Vagina (tissue), 2 donors: Measurements from ENCODE around the gene LTK. TPM values are rescaled to one million over a fixed set of nuclear protein-coding genes. Genes with fewer than 3 reads are reported as not detected.
"Not testable (repeated sequence)": the region's sequence is repeated elsewhere in the genome, so short reads cannot be mapped to it uniquely, and the experiment has no call there.

ENCODE experiments used
- DNase-seq, 2 donors: peaks; one replicate each; pipeline ENCODE4 v3.0.0-alpha.2; 2017; ENCODE audit errors: extremely low spot score in 2 of 2
- H3K27ac ChIP-seq: fragments of 200-600 bp; sonication (generic); one replicate; pipeline ENCODE4 v1.5.1; 2019
- H3K27me3 ChIP-seq: fragments of 200-600 bp; sonication (generic); one replicate; pipeline ENCODE4 v1.5.1; 2019
- H3K36me3 ChIP-seq, 2 donors: fragments of 200-600 bp; sonication (generic); one replicate each; pipeline ENCODE4 v1.5.1; 2017 to 2019
- H3K4me1 ChIP-seq: fragments of 200-600 bp; sonication (generic); one replicate; pipeline ENCODE4 v1.5.1; 2019
- H3K4me3 ChIP-seq, 2 donors: fragments of 200-600 bp; sonication (generic); 1 replicate in 1 of 2; 2 replicates in 1 of 2; pipeline ENCODE4 v1.5.1; 2016 to 2019
- H3K9me3 ChIP-seq: fragments of 200-600 bp; sonication (generic); one replicate; pipeline ENCODE4 v1.5.1; 2019
- CTCF ChIP-seq, 3 experiments: fragments of 450-650 bp in 2 of 3; fragments of 200-600 bp in 1 of 3; sonication (generic) in 1 of 3; IDR thresholded peaks; one replicate each; pipeline ENCODE4 v1.5.1; 2017 to 2019; ENCODE audit warnings: antibody characterized with exemption in 3 of 3, mild to moderate bottlenecking in 2 of 3, moderate library complexity in 2 of 3
- POLR2A ChIP-seq, 2 donors: fragments of 450-650 bp; IDR thresholded peaks; one replicate each; pipeline ENCODE4 v1.6.1; 2017; ENCODE audit warnings: antibody characterized with exemption in 2 of 2, mild to moderate bottlenecking in 2 of 2, moderate library complexity in 2 of 2
- POLR2AphosphoS5 ChIP-seq, 2 donors: sonication (generic); formaldehyde crosslinking; IDR thresholded peaks; one replicate each; pipeline ENCODE4 v1.9.0; 2017; ENCODE audit warnings: antibody characterized with exemption in 2 of 2, mild to moderate bottlenecking in 2 of 2, low read depth in 1 of 2; ENCODE audit not compliant: insufficient read depth in 1 of 2
- intact Hi-C: fragments of 100-400 bp; cut with DNase I; formaldehyde crosslinking; loops from one replicate; pipeline ENCODE4 v1.15.1; 2023
- total RNA-seq: library from RNA; depleted of rRNA; stranded (reverse); fragments of >200 nt; gene quantifications from one replicate; pipeline ENCODE4 v1.2.3, GENCODE V29; 2016

Gene LTK
- total RNA-seq, 1 donor from 2014 or later: 1.5 TPM

DNA sequence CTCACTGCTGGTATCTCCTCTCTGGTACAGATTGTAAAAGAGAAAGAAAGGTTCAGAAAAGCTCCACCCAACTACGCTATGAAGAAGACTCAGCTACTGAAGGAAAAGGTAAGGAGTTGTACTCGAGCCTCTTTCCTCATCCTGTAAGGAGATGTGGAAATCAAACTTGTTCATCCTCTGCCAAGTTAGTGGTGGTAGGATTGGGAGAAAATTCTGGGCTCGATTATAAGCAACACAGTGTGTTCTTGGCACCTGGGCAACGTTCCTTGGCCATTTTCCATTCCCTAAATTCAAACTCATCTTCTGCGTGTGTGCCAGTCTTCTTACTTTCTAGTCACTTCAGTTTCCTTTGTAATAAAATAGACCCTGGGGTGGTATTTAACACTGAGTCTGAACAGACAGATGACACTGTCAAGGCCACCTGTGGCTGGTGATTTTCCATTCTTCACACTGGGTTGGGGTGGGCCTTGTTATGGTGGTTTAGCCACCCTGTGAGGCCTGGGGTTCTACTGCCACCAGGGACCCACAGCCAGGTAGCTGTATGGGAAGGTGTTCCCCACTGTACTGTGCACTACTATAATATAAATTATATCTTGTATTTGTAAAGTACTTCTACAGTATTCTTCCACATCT, 37.1 kb downstream of the LTK start:
- no peaks in the 10 kb centered on the region for H3K9me3 ChIP-seq
- intact Hi-C loops: no loop called here
- H3K27ac ChIP-seq: no peak overlapping the region
- no peak overlapping the region for H3K4me3 ChIP-seq
- no peak for TF ChIP-seq POLR2A (IDR thresholded peaks at IDR 0.05)
- TF ChIP-seq POLR2AphosphoS5 (IDR thresholded peaks at IDR 0.05; ENCODE audit: insufficient read depth in 1 of 2, low read depth in 1 of 2): no peak
- no peak for TF ChIP-seq CTCF (IDR thresholded peaks at IDR 0.05)
- DNase-seq: no peak
- H3K4me1 ChIP-seq: no peaks in the 10 kb centered on the region
- no peaks in the 10 kb centered on the region for H3K27me3 ChIP-seq
- H3K36me3 ChIP-seq: peaks cover 0 to 95% of the 10 kb centered on the region in 2 donors

- Histone ChIP-seq H3K36me3 (peaks cover 0 to 94% of the 10 kb centered on the region in 2 donors), H3K27me3 (no peaks in the 10 kb centered on the region), H3K4me1 (no peaks in the 10 kb centered on the region), H3K9me3 (no peaks in the 10 kb centered on the region), H3K27ac (no peak overlapping the region), H3K4me3 (no peak overlapping the region)
- no peak for DNase-seq
- intact Hi-C loops: no loop called here
- TF ChIP-seq POLR2AphosphoS5 (IDR thresholded peaks at IDR 0.05; ENCODE audit: insufficient read depth in 1 of 2, low read depth in 1 of 2) (no peak), CTCF (IDR thresholded peaks at IDR 0.05) (no peak), POLR2A (IDR thresholded peaks at IDR 0.05) (no peak)
These were observed 38.7 kb downstream of the LTK start for GRCh38 chr15:41474941-41475340.

DNA sequence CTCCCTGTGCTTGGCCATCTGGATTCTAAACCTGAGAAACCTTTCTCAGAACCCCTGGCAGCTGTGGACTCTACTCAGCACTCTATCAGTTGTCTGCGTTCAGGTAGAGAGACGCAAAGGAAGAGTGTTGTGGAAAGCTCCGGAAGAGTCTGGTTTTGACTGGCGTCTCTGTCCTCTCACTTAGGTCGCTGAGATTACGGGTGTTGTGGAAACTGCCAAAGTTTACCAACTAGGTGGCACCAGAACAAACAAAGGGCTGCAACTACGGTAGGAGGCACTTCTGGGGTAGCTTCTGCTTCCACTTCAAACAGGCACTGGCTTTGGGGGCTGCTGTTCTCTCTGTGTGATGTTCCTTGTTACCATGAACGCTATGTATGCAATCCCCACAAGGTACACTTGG, 39.2 kb downstream of the LTK start:
- no peaks in the 10 kb centered on the region for H3K9me3 ChIP-seq
- H3K27me3 ChIP-seq: no peaks in the 10 kb centered on the region
- no peak for DNase-seq
- H3K27ac ChIP-seq: no peak overlapping the region
- H3K4me3 ChIP-seq: no peak overlapping the region
- TF ChIP-seq POLR2A (IDR thresholded peaks at IDR 0.05): no peak
- TF ChIP-seq CTCF (IDR thresholded peaks at IDR 0.05): no peak
- peaks cover 0 to 94% of the 10 kb centered on the region in 2 donors for H3K36me3 ChIP-seq
- intact Hi-C loops: no loop called here
- no peaks in the 10 kb centered on the region for H3K4me1 ChIP-seq

DNA sequence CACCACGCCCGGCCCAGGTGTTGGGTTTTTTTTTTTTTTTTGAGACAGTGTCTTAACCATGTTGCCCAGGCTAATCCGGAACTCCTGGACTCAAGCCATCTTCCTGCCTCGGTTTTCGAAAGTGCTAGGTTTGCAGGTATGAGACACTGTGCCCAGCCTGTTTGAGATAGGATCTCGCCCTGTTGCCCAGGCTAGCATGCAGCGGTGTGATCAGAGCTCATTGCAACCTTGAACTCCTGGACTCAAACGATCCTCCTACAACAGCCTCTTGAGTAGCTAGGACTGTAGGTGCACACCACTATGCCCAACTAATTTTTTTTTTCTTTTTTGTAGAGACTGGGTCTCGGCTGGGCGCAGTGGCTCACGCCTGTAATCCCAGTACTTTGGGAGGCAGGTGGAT, 40.2 kb downstream of the LTK start:
- Histone ChIP-seq H3K27me3 (no peaks in the 10 kb centered on the region), H3K36me3 (peaks cover 0 to 90% of the 10 kb centered on the region in 2 donors), H3K4me3 (no peak overlapping the region), H3K27ac (no peak overlapping the region), H3K4me1 (no peaks in the 10 kb centered on the region), H3K9me3 (no peaks in the 10 kb centered on the region)
- TF ChIP-seq CTCF (IDR thresholded peaks at IDR 0.05): no peak
- no peak for TF ChIP-seq POLR2AphosphoS5 (IDR thresholded peaks at IDR 0.05; ENCODE audit: insufficient read depth in 1 of 2, low read depth in 1 of 2)
- intact Hi-C loops: no loop called here
- DNase-seq: no peak

- H3K4me3 ChIP-seq, H3K27ac ChIP-seq, H3K27me3 ChIP-seq, H3K9me3 ChIP-seq, H3K4me1 ChIP-seq, intact Hi-C loops, DNase-seq: not testable (repeated sequence)
- peaks cover 0 to 69% of the 10 kb centered on the region in 2 donors for H3K36me3 ChIP-seq
These were observed 44.0 kb downstream of the LTK start for GRCh38 chr15:41469644-41470043.
